LNCaP clone FGC (cell line): ENCODE data around the gene RNF213.

Source experiments
- DNase-seq: peaks from one replicate; pipeline ENCODE4 v3.0.0-alpha.2; 2011; ENCODE audit warnings: low read depth
- H3K4me3 ChIP-seq: 2 replicates; pipeline ENCODE4 v1.5.1; 2011; ENCODE audit warnings: mild to moderate bottlenecking, low read depth, low read length, control low read depth
- TF ChIP-seq, protein P1 (sequence below): IDR thresholded peaks from 2 replicates; pipeline ENCODE4 v1.5.1; 2012; ENCODE audit warnings: mild to moderate bottlenecking; ENCODE audit not compliant: control insufficient read depth, insufficient read depth; ENCODE audit errors: extremely low read depth

Gene RNF213

DNA sequence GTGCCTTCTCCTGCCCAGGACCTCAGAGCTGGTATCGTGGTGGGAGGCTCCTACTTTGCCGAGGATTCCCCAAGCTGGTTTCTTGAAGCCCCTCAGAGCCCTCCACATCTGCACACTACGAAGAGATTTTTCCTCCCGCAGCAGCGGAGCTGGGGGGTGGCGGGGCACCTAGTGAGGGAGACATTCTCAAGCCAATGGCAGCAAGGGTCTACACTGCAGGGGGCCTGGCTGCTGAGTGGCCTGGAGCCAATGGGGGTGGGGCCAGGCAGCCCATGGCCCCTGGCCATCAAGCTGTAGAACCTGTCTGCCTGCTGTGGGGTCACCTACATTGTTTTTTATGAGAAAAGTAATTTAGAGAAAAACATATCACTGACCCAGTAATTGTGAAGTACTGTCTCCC, 35.4 kb upstream of the RNF213 start:
- DNase-seq, result no peak
- TF ChIP-seq, protein P1, sequence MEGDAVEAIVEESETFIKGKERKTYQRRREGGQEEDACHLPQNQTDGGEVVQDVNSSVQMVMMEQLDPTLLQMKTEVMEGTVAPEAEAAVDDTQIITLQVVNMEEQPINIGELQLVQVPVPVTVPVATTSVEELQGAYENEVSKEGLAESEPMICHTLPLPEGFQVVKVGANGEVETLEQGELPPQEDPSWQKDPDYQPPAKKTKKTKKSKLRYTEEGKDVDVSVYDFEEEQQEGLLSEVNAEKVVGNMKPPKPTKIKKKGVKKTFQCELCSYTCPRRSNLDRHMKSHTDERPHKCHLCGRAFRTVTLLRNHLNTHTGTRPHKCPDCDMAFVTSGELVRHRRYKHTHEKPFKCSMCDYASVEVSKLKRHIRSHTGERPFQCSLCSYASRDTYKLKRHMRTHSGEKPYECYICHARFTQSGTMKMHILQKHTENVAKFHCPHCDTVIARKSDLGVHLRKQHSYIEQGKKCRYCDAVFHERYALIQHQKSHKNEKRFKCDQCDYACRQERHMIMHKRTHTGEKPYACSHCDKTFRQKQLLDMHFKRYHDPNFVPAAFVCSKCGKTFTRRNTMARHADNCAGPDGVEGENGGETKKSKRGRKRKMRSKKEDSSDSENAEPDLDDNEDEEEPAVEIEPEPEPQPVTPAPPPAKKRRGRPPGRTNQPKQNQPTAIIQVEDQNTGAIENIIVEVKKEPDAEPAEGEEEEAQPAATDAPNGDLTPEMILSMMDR, result no peak
- H3K4me3 ChIP-seq, result no peak overlapping the region

DNA sequence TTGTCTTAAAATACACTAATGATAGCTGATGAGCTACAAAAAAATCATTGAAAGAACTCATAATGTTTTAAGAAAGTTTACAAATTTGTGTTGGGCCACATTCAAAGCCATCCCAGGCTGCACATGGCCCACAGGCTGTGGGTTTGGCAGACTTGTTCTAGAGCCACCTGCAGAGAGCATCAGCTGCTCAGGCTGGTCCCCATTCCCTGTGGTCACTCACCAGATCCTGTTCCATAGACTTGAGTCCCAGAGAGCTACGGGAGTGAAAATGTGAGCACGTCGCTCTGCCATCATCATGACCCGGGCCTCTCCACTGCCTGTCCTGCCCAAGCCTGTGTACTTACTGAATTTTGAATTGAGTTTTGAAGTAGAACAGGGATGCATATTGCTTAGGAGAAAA, 33.5 kb upstream of the RNF213 start:
- TF ChIP-seq, protein P1, result no peak
- no peak overlapping the region for H3K4me3 ChIP-seq

DNA sequence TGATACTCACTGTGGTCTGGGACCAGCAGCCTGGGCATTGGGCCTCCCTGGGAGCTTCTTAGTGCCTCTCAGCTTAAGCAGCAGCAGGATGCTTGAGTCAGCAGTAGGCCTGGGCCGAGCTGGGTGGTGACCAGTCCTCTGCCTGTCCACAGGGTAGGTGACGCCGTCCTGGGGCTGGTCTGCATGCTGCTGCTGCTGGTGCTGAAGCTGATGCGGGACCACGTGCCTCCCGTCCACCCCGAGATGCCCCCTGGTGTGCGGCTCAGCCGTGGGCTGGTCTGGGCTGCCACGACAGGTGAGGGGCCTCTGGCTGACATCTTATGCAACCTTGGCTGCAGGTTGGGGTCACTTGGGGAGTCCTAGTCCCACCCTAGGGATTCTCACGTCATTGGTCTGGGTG, 33.0 kb upstream of the RNF213 start:
- no peak overlapping the region for H3K4me3 ChIP-seq
- no peak for DNase-seq
- TF ChIP-seq, protein P1, result no peak

More for the DNA sequence above, 33.5 kb upstream of the RNF213 start:
- no peak for DNase-seq

DNA sequence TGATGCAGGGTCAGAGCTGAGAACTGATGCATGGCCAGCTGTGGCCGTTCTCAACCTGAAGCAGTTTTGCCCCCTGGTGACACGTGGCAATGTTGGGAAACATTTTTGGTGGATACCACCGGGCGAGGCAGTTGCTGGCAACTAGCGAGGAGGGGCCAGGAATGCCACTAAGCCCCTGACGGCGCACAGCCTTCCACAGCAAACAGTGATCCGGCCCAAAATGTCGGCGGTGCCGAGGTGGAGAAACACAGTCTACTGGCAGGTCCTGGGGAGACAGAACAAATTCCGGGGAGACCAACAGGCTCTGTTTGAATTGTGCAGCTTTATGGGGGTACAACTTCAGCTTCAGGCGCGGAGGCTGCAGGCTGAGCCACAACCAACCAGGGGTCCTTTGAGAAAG, 32.2 kb upstream of the RNF213 start:
- TF ChIP-seq, protein P1, result no peak
- DNase-seq, result no peak
- H3K4me3 ChIP-seq, result no peak overlapping the region

DNA sequence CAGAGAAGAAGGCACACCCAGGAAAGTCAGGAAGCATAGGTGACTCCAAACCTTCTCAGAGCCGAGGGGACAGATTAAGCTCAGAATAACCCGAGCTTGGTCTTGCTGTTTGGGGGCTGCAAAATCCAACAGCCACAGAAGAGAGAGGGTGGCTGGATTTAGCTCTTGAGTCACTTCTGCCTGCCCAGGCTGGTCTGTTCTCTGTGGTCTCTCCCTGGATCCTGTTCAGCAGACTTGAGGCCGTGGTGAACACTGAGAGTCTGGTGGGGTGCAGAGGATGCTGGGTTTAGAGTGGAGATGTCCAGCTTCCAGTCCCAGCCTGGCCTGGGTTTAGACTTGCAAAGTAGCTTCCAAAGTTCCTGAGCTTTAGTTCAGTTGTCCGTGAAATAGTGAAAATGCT, 31.6 kb upstream of the RNF213 start:
- DNase-seq, result no peak
- TF ChIP-seq, protein P1, result no peak
- no peak overlapping the region for H3K4me3 ChIP-seq

DNA sequence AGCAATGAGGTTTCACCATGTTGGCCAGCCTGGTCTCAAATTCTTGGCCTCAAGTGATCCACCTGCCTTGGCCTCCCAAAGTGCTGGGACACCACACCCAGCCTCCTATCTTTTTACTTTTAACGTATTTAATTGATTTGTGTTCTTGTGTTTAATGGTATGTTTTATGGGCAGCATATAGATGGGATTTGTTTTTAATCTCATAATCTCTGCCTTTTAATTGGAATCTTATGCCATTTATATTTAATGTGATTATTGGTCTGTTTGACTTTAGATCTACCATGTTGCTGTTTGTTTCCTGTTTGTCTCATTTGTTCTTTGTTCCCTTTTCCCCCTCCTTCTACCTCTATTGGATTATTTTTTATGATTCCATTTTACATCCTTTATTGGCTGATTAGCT, 28.2 kb upstream of the RNF213 start:
- DNase-seq, result no peak
- TF ChIP-seq, protein P1, result no peak
- H3K4me3 ChIP-seq, result no peak overlapping the region

DNA sequence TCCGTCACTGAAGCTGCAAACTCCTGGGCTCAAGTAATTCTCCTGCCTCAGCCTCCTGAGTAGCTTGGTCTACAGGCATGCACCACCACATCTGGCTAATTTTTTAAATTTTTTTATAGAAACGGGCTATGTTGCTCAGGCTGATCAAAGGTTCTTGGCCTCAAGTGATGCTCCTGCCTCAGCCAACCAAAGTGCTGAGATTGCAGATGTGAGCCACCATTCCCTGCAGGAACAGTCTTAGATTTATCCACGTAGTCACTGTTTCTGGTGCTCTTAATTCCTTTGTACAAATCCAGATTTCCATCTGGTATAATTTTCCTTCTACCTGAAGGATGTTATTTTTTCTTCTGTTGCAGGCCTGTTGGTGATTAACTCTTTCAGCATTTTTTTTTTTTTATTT, 27.4 kb upstream of the RNF213 start:
- TF ChIP-seq, protein P1, result no peak
- no peak overlapping the region for H3K4me3 ChIP-seq
- no peak for DNase-seq
